WERI-Rb-1 (cell line): ENCODE data around the gene TMEM81.

Experiments
- DNase-seq: peaks from one replicate; pipeline ENCODE4 v3.0.0-alpha.2; 2020
- H3K27ac ChIP-seq: fragments of 250-450 bp; sonication (Bioruptor Pico); 2 replicates; pipeline ENCODE4 v1.5.1; 2020; ENCODE audit warnings: mild to moderate bottlenecking, moderate library complexity
- H3K27me3 ChIP-seq: fragments of 250-450 bp; sonication (Bioruptor Pico); 2 replicates; pipeline ENCODE4 v1.5.1; 2021; ENCODE audit warnings: mild to moderate bottlenecking, low read depth, moderate library complexity; ENCODE audit not compliant: insufficient read depth, severe bottlenecking
- H3K36me3 ChIP-seq: fragments of 250-450 bp; sonication (Bioruptor Pico); 2 replicates; pipeline ENCODE4 v1.5.1; 2020; ENCODE audit warnings: mild to moderate bottlenecking, moderate library complexity
- H3K4me3 ChIP-seq: 2 replicates; pipeline ENCODE4 v1.5.1; 2011; ENCODE audit warnings: low read depth, mild to moderate bottlenecking, control low read depth, low read length
- H3K9me3 ChIP-seq: fragments of 250-450 bp; sonication (Bioruptor Pico); 2 replicates; pipeline ENCODE4 v1.5.1; 2021; ENCODE audit warnings: mild to moderate bottlenecking, moderate library complexity; ENCODE audit not compliant: severe bottlenecking
- TF ChIP-seq, protein P1 (sequence below): IDR thresholded peaks from 2 replicates; pipeline ENCODE4 v1.5.1; 2011; ENCODE audit warnings: low read depth, mild to moderate bottlenecking, control low read depth, inconsistent platforms, low read length

TMEM81 gene

DNA sequence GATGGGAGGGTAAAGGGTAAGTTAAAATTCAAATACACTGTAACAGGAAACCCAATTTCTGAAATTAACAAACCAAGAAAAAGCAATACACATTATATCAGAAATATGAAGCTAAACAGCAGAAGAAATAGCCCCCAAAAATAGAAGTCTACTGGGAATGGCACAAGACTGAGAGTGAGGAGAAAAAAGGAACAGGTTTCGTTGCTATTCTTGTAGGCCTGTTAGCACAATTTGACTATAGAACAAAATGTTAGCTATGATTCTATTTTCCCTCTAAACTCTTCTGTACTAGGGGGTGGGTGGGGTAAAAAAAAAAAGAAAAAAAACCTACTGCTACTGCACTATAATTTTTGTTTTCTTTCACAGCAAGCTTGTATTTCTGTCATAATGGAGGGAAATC, 25.0 kb upstream of the TMEM81 start:
- Histone ChIP-seq H3K27ac (no peak overlapping the region), H3K27me3 (no peaks in the 10 kb centered on the region), H3K36me3 (peaks cover 81% of the 10 kb centered on the region), H3K9me3 (no peaks in the 10 kb centered on the region), H3K4me3 (no peak overlapping the region)
- TF ChIP-seq, protein P1, sequence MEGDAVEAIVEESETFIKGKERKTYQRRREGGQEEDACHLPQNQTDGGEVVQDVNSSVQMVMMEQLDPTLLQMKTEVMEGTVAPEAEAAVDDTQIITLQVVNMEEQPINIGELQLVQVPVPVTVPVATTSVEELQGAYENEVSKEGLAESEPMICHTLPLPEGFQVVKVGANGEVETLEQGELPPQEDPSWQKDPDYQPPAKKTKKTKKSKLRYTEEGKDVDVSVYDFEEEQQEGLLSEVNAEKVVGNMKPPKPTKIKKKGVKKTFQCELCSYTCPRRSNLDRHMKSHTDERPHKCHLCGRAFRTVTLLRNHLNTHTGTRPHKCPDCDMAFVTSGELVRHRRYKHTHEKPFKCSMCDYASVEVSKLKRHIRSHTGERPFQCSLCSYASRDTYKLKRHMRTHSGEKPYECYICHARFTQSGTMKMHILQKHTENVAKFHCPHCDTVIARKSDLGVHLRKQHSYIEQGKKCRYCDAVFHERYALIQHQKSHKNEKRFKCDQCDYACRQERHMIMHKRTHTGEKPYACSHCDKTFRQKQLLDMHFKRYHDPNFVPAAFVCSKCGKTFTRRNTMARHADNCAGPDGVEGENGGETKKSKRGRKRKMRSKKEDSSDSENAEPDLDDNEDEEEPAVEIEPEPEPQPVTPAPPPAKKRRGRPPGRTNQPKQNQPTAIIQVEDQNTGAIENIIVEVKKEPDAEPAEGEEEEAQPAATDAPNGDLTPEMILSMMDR, result no peak
- DNase-seq, result no peak

DNA sequence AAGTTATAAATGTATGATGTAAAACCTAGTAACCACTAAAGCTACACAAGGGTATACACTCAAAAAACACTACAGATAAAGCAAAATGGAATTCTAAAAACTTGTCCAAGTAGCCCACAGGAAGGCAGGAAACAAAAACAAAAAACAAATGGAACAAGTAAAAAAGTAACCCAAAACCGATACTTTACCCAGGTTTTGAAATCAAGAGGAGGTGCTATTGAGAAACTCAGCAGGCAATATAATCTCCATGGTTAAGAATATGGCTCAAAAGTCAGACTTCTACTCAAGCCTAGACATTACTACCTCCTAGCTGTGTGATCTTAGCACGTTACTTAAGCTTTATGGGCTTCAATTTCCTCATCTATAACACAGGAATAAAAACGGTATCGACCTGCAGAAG, 24.2 kb upstream of the TMEM81 start:
- H3K36me3 ChIP-seq, result peaks cover 81% of the 10 kb centered on the region
- no peaks in the 10 kb centered on the region for H3K27me3 ChIP-seq
- no peak overlapping the region for H3K27ac ChIP-seq
- TF ChIP-seq, protein P1, result no peak
- no peaks in the 10 kb centered on the region for H3K9me3 ChIP-seq
- DNase-seq, result no peak
- H3K4me3 ChIP-seq, result no peak overlapping the region

DNA sequence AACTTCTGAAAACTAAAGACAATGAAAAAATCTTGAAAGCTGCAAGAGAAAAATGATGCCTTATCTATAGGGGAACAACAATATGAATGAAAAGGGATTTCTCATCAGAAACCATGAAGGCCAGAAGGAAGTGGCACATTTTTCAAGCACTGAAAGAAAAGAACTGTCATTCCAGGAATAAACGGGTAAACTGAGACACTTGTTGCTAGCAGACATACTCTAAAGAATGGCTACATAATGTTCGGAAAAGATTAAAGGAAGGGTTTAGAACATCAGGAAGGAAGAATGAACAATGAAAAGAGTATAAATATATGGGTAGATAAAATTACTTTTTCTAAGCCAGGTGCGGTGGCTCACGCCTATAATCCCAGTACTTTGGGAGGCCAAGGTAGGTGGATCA, 23.1 kb upstream of the TMEM81 start:
- peaks cover 80% of the 10 kb centered on the region for H3K36me3 ChIP-seq
- H3K9me3 ChIP-seq, result no peaks in the 10 kb centered on the region
- DNase-seq, result no peak
- H3K4me3 ChIP-seq, result no peak overlapping the region
- H3K27me3 ChIP-seq, result no peaks in the 10 kb centered on the region
- TF ChIP-seq, protein P1, result no peak
- no peak overlapping the region for H3K27ac ChIP-seq

DNA sequence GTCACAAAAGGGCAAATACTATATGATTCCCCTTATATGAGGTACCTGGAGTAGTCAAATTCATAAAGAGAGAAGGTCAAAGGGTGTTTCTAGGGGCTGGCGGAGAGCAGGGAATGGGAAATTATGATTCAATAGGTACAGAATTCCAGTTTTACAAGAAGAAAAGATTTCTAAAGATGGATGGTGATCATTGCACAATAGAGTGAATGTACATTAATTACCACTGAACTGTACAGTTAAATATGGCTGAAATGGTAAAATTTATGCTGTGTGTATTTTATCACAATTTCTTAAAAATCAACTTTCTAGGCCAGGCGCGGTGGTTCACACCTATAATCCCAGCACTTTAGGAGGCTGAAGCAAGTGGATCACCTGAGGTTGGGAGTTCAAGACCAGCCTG, 18.1 kb upstream of the TMEM81 start:
- H3K27me3 ChIP-seq, result no peaks in the 10 kb centered on the region
- no peak overlapping the region for H3K27ac ChIP-seq
- DNase-seq, result no peak
- TF ChIP-seq, protein P1, result no peak
- no peak overlapping the region for H3K4me3 ChIP-seq
- peaks cover 99% of the 10 kb centered on the region for H3K36me3 ChIP-seq
- H3K9me3 ChIP-seq, result no peaks in the 10 kb centered on the region

DNA sequence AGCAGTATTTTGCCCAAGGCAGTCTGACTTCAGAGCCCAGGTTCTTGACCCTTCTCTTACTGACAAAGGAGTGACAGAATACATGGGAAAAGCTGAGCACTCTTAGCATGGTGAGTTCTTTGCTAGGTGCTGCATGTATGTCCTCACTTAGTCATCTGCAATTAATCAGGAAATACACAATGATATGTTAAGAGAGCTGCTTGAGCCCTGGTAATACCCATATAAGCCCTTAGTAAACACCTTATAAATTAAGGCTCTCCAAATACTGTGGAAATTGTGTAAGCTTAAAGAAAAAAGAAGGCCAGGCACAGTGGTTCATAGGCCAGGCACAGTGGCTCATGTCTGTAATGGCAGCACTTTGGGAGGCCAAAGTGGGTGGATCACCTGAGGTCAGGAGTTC, 14.0 kb upstream of the TMEM81 start:
- no peak overlapping the region for H3K4me3 ChIP-seq
- H3K9me3 ChIP-seq, result no peaks in the 10 kb centered on the region
- TF ChIP-seq, protein P1, result no peak
- DNase-seq, result no peak
- no peak overlapping the region for H3K27ac ChIP-seq
- H3K27me3 ChIP-seq, result no peaks in the 10 kb centered on the region
- peaks cover 97% of the 10 kb centered on the region for H3K36me3 ChIP-seq

DNA sequence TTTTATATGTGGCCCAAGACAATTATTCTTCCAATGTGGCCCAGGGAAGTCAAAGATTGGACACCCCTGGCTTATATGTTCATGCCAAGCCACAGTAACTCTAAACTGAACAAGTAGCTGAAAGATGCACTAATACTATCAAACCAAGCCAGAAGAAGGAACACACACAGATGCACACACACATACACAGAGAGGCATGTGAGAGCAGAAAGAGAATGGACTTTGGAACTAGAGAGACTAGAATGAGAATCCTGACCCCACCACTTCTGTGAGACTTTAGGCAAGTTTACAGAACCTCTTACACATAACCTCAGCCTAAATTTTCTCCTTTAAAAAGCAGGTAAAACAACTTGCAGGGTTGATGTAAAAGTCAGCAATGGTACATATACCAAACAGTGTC, 11.2 kb upstream of the TMEM81 start:
- Histone ChIP-seq H3K36me3 (peaks cover 97% of the 10 kb centered on the region), H3K27ac (no peak overlapping the region), H3K4me3 (no peak overlapping the region), H3K9me3 (no peaks in the 10 kb centered on the region), H3K27me3 (no peaks in the 10 kb centered on the region)
- TF ChIP-seq, protein P1, result no peak
- DNase-seq, result no peak
